GM12891 (cell line): ENCODE results near the gene SYPL2.

Experiments
- PAX5 ChIP-seq: IDR thresholded peaks from 2 replicates; pipeline ENCODE4 v1.6.1; 2011; ENCODE audit warnings: low read length, moderate library complexity, mild to moderate bottlenecking; ENCODE audit not compliant: insufficient read depth, severe bottlenecking
- POLR2A ChIP-seq: IDR thresholded peaks from 2 replicates; pipeline ENCODE4 v1.6.1; 2011; ENCODE audit warnings: low read depth, low read length, control low read depth
- POLR2AphosphoS5 ChIP-seq: IDR thresholded peaks from 2 replicates; pipeline ENCODE4 v1.6.1; 2011; ENCODE audit warnings: low read depth, low read length, control low read depth
- POU2F2 ChIP-seq: IDR thresholded peaks from 2 replicates; pipeline ENCODE4 v1.6.1; 2011; ENCODE audit warnings: low read depth, mild to moderate bottlenecking, control low read depth, low read length, moderate library complexity
- SPI1 ChIP-seq: IDR thresholded peaks from 2 replicates; pipeline ENCODE4 v1.6.1; 2011; ENCODE audit warnings: low read depth, low read length, control low read depth
- TAF1 ChIP-seq: IDR thresholded peaks from 2 replicates; pipeline ENCODE4 v1.6.1; 2011; ENCODE audit warnings: low read depth, low read length, control low read depth

DNA sequence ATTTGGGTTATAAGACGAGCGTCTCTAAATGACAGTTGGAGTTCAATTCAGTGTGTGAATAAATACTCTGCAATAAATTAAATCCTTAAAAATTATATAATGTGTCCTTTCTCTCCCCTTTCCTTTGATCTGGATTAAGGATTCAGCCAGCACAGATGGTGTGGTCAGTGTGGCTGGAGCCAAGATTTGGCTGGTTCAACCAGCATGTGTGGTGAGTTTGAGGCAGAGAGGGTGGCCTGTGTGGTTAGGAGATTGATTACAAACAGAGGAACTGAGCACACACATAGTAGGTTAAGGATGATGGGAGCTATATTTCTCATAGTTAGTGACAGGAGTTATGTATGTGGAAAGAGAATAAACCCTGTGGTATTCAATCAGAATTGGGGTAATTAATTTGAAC lies 57.4 kb downstream of the SYPL2 start:
- TF ChIP-seq POLR2A (no peak), POLR2AphosphoS5 (no peak), PAX5 (no peak), TAF1 (no peak), SPI1 (no peak), POU2F2 (no peak)
